Muscle layer of colon (tissue), 2 donors: ENCODE data around the gene EFNB2.

Experiments used
- H3K27ac ChIP-seq: one replicate; pipeline ENCODE4 v1.7.0; 2013; ENCODE audit warnings: low read depth, mild to moderate bottlenecking, low read length, moderate library complexity
- H3K27me3 ChIP-seq, 2 donors: one replicate each; pipeline ENCODE4 v1.7.0; 2013; ENCODE audit warnings: low read length in 2 of 2, mild to moderate bottlenecking in 2 of 2; ENCODE audit not compliant: insufficient read depth in 2 of 2, control insufficient read depth in 1 of 2
- H3K36me3 ChIP-seq: one replicate; pipeline ENCODE4 v1.7.0; 2013; ENCODE audit warnings: mild to moderate bottlenecking, low read length; ENCODE audit not compliant: insufficient read depth
- H3K4me1 ChIP-seq: one replicate; pipeline ENCODE4 v1.7.0; 2013; ENCODE audit warnings: mild to moderate bottlenecking, low read length; ENCODE audit not compliant: insufficient read depth
- H3K4me3 ChIP-seq, 2 donors: one replicate each; pipeline ENCODE4 v1.7.0; 2013; ENCODE audit warnings: low read length in 2 of 2, low read depth in 1 of 2, mild to moderate bottlenecking in 1 of 2, moderate library complexity in 1 of 2
- H3K9ac ChIP-seq: one replicate; pipeline ENCODE4 v1.7.0; 2013; ENCODE audit warnings: low read length
- H3K9me3 ChIP-seq: one replicate; pipeline ENCODE4 v1.7.0; 2013; ENCODE audit warnings: mild to moderate bottlenecking, low read length
- donor health status: abdominal sarcoma.
- donor health status: Adenocarcinoma of cecum.

The EFNB2 gene

DNA sequence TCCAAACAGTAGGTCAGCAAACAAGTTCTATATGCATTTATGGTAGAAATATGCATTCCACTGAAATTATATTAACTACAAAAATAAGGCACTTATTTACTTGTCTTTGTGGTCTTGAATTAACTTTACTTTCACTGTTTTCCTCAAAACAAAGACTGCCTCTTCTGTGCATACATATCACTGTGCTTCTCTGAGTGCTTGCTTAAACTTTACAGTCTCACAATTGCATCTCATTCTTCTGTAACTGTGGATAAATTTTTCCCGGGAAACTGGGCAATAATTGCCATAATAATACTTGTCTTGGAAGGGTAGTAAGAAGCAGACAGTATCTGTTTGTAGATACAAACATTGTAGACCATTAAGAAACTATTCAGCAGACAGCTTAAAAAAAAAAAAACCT is 38.4 kb downstream of the EFNB2 start:
- Histone ChIP-seq H3K9me3 (no peaks in the 10 kb centered on the region), H3K36me3 (no peaks in the 10 kb centered on the region), H3K9ac (no peak overlapping the region), H3K4me3 (no peak overlapping the region), H3K4me1 (peaks cover 36% of the 10 kb centered on the region), H3K27me3 (no peaks in the 10 kb centered on the region), H3K27ac (peak overlapping the region; percentile 6)

DNA sequence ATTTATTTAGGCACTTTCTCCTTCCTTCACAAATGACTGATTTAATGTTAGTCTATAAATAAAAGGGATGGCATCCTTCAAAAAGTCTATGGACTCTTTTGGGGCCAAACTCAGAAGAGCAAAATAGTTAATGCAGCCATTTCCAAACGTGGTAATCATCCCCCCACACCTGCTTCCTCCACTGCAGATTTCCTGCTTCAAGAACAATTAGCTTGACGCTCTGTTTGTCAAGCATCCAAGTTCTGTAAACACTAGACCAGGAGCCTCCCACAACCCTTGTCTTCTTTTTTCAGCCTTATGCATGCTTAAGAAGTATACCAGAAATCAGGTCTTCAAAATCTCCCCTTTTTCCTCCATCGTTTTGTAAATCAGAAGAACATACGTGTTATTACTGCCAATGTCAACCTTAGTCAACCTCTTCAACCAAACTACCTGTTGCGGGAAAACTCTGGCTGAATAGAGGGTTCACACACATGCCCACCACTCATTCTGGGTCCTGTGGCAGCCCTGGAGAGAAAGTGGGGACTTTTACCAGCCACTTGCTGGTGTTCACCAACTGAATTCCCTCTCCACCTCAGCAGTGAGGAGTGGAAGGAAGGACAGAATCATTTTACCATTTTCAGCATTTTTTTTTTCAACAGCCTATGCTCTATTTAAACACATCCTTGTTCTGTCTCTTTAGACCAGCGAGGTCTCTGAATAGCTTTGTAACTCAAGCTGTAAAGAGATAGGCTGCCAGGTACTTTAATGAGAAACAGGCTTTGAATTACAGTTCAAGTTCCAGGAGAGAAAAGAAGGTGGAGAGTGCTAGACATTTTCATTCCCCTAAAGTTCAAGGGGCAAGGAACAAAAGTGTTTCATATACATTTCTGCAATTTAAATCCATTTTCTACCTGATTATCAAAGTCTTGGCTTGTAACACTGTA is 39.1 kb downstream of the EFNB2 start:
- H3K4me3 ChIP-seq, result no peak overlapping the region
- no peak overlapping the region for H3K9ac ChIP-seq
- no peaks in the 10 kb centered on the region for H3K36me3 ChIP-seq
- H3K9me3 ChIP-seq, result no peaks in the 10 kb centered on the region
- peak overlapping the region; percentile 6 for H3K27ac ChIP-seq
- H3K27me3 ChIP-seq, result no peaks in the 10 kb centered on the region
- H3K4me1 ChIP-seq, result peaks cover 40% of the 10 kb centered on the region

DNA sequence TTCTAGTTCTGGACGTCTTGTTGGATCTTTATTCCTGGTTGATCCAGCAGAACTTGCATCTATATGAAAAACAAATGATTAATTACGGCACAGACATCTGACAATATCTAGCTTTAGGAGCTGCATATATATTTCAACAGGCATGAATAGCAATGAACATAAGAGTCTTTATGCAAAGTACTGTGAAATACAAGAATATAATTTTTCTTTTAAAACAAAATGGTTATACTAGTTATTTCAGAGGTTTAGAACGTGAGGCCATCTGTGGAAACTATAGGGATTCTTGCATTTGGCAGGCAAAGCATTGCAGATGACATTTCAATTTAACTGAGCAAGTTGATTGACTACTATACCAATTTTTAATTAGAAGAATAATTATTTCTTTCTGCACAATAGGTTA is 40.5 kb downstream of the EFNB2 start:
- H3K27ac ChIP-seq, result no peak overlapping the region
- no peaks in the 10 kb centered on the region for H3K27me3 ChIP-seq
- H3K36me3 ChIP-seq, result no peaks in the 10 kb centered on the region
- H3K4me3 ChIP-seq, result no peak overlapping the region
- peaks cover 43% of the 10 kb centered on the region for H3K4me1 ChIP-seq
- H3K9me3 ChIP-seq, result no peaks in the 10 kb centered on the region
- no peak overlapping the region for H3K9ac ChIP-seq

DNA sequence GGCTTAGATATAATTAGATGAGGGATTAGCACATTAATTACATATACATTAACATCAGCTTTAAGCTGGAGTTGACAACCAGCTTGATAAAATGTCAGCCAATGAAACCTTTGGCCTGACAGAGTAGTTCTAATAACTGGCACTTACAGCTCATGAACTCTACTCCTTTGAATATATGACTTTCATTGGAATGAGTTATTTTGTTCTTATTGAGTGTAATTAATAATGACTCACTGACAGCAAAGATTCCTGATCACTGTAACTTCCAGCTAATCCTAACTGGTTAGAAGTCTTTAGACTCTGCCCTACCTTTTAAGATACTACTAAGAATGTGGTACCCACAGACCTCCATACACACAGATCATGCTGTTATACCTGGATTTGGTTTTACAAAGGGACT is 41.0 kb downstream of the EFNB2 start:
- no peak overlapping the region for H3K27ac ChIP-seq
- H3K4me3 ChIP-seq, result no peak overlapping the region
- no peaks in the 10 kb centered on the region for H3K9me3 ChIP-seq
- H3K9ac ChIP-seq, result no peak overlapping the region
- H3K4me1 ChIP-seq, result peaks cover 41% of the 10 kb centered on the region
- H3K36me3 ChIP-seq, result no peaks in the 10 kb centered on the region
- H3K27me3 ChIP-seq, result no peaks in the 10 kb centered on the region

DNA sequence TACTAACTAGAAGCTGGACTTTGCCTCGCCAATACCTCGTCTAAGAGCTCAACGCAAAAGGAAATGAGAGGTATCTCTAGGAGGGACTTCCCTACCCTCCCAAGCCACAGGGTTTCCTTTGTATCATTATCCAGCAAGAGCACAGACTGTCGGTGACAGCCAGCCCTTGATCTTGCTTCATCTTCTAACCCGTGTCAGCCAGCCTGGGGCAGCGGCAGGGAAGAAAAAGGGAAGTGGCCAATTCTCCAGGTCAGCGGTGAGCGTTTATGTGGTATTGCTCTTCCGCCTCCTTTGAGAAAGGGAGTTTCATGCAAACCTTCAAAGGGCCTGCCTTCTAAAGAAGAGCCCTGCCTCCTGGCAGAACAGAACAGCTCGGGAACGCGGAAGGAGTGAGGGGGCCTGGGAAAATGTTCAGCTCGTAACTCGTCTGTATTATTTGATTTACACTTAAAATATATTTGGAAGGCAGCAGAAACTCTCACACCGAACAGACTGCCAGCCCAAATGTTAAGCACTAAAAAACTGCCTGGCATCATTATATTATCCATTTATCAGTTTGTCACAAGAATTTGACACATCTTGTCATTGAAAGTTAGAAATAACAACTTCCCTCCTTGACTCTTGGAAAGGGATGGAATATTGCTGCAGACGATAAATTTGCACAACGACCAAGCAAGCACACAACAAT is 41.8 kb downstream of the EFNB2 start:
- H3K36me3 ChIP-seq, result no peaks in the 10 kb centered on the region
- H3K27me3 ChIP-seq, result no peaks in the 10 kb centered on the region
- H3K27ac ChIP-seq, result no peak overlapping the region
- no peak overlapping the region for H3K9ac ChIP-seq
- no peak overlapping the region for H3K4me3 ChIP-seq
- H3K4me1 ChIP-seq, result peaks cover 35% of the 10 kb centered on the region
- H3K9me3 ChIP-seq, result no peaks in the 10 kb centered on the region

DNA sequence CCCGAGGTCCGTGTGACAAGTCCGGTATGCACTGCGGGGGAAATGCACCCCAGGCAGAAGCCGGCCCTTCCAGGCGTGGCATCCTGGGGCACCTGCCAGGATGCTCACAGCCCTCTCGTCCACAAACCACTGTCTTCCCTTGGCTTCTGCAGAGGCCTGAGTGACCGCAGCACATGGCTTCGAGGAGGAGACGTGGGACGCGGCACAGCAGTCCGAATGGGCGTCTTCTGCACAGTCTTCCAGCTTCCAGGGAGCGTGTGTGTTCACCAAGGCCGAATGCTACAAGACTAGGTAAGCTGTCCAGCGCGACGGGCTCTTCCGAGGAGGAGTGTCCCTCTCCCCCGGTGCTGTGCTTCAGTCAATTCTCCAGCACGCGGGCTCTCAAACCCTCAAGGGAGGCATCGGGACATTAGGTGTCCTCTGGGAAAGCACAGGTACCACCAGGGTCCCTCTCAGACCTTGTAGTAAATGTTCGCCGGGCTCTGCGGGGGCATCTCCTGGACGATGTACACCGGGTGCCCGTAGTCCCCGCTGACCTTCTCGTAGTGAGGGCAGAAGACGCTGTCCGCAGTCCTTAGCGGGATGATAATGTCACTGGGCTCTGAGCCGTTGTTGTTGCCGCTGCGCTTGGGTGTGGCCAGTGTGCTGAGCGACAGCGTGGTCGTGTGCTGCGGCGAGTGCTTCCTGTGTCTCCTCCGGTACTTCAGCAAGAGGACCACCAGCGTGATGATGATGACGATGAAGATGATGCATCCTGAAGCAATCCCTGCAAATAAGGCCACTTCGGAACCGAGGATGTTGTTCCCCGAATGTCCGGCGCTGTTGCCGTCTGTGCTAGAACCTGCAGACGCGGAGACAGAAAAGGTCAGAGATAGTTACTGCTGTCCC is 42.6 kb downstream of the EFNB2 start:
- Histone ChIP-seq H3K4me1 (peaks cover 35% of the 10 kb centered on the region), H3K27ac (no peak overlapping the region), H3K4me3 (peak overlapping the region in 1 of 2 donors; percentile 10), H3K9me3 (no peaks in the 10 kb centered on the region), H3K27me3 (no peaks in the 10 kb centered on the region), H3K9ac (no peak overlapping the region), H3K36me3 (no peaks in the 10 kb centered on the region)

DNA sequence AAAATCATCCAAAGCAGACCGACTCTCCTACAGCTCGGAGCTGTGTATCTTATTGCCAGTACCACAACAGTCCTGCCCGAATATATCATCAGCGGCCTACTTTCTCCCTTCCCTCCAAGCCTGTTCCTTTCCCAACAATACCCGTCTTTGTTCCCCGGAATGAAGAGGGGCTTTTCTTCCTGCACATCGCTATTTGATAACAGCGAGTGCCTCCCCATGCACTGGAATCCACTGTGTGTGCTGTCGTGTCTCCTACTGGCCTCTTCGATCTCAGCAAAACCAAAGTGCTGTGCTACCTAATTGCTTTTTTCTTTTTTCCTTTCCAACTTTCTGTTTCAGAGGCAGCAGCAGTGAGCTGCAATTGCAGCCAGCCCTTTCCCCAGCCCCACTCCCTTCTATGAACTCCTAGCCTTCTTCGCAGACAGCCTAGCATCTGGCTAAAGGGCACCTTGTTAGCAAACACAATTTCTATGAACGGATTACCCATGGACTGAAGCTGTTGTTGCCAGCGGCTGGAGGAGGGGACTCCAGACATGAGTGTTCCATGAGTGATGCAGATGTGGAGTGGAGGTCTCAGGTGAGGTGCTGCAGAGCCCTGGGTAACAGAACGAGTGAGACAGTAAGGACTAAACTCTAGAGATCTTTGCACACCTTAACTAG is 43.4 kb downstream of the EFNB2 start:
- Histone ChIP-seq H3K27me3 (no peaks in the 10 kb centered on the region), H3K4me1 (peaks cover 34% of the 10 kb centered on the region), H3K9me3 (no peaks in the 10 kb centered on the region), H3K9ac (no peak overlapping the region), H3K4me3 (peak overlapping the region in 1 of 2 donors; percentile 10), H3K27ac (peak overlapping the region; percentile 56), H3K36me3 (no peaks in the 10 kb centered on the region)

DNA sequence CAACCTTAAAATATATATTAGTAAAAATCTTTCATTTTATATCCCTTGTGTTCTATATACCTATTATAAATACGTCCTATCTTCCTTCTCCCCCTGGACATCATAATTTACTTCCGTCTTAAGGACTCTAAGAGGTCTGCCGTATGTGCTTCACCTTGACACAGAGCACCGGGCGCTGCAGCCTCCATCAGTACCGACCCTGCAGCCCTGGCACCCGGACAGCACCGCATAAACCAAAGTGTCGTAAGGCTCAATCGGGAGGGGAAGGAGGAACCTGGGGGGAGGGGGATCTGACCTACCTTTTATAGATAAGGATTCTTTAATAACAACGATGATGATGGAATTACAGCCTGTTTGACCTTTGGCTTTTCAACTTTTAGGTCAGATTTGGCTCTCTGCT is 44.0 kb downstream of the EFNB2 start:
- no peaks in the 10 kb centered on the region for H3K9me3 ChIP-seq
- no peaks in the 10 kb centered on the region for H3K27me3 ChIP-seq
- peaks cover 28% of the 10 kb centered on the region for H3K4me1 ChIP-seq
- peak overlapping the region; percentile 56 for H3K27ac ChIP-seq
- H3K36me3 ChIP-seq, result no peaks in the 10 kb centered on the region
- peak overlapping the region in 1 of 2 donors; percentile 10 for H3K4me3 ChIP-seq
- H3K9ac ChIP-seq, result no peak overlapping the region

DNA sequence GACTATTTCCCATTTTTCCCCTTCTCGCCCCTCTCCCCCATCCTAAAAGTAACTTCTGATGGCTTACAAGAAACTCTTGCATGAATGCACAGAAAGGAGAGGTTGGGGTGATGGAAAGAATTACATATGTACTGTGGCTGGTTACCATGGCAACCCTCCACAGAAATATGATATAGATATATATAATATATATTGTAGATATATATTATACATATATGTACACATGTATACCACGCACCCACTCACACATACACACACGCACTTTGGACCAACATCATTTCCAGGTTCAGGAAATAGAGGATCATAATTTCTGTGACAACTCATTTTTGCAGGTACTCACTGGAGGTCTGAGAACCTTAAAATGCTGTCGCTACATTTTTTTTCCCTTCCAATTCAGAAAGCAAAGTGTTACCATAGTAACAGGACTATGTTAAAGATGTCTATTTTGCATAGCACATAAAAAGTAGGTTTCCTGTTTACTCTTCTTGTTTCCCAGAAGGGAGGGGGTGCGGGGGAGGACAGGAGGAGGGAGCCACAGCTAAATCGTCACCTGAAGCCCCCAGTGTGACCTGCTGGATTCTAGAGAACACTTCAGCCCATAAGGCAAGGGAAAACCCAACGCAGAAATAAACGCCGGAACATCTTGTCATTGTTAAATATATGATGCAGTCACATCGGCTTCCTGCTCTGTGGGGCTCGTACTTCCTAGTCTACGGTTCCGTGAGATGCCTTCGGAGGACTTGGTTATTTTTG is 44.7 kb downstream of the EFNB2 start:
- no peaks in the 10 kb centered on the region for H3K36me3 ChIP-seq
- no peaks in the 10 kb centered on the region for H3K9me3 ChIP-seq
- no peak overlapping the region for H3K9ac ChIP-seq
- H3K4me1 ChIP-seq, result peaks cover 23% of the 10 kb centered on the region
- H3K27me3 ChIP-seq, result no peaks in the 10 kb centered on the region
- H3K27ac ChIP-seq, result no peak overlapping the region
- no peak overlapping the region for H3K4me3 ChIP-seq

DNA sequence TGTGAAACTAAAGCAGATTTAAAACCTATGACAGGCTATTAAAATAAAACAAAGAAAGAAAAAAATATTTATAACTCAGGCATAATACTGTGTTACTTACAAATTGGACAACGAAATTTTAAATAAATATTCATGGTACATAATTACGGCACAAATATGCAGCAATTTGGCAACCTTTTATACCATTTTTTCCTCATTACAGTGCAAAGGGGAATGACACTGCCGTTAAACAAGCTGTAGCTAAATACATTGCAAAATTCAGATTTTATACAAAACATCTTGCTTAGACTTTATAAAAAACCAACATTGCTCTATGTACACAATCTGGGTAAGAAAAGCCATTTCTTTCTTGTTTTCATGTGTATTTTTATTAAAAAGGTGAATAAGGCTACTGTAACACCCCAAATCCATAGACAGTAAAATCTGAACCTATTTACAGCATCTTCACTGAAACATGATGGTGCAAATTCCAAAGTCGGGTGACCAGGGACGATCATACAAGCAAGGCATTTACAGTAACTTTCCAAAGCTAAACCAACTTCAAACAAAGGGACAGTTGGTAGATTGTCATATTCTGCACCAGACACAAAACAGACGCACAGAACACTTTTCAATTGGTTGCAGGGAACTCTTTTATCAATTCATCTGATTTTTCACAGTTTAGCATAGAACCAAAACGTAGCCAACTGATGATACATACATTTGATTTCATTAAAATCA is 45.5 kb downstream of the EFNB2 start:
- no peak overlapping the region for H3K9ac ChIP-seq
- peaks cover 27% of the 10 kb centered on the region for H3K4me1 ChIP-seq
- H3K27ac ChIP-seq, result no peak overlapping the region
- H3K4me3 ChIP-seq, result no peak overlapping the region
- no peaks in the 10 kb centered on the region for H3K27me3 ChIP-seq
- H3K9me3 ChIP-seq, result no peaks in the 10 kb centered on the region
- H3K36me3 ChIP-seq, result no peaks in the 10 kb centered on the region
